ENCODE data around the gene ANKS3.

ANKS3 gene

GRCh38 chr16:4772351-4772750 lies 38.3 kb upstream of the ANKS3 start (continued):
- TF ChIP-seq ZSCAN5A (tag by site-specific recombination; IDR thresholded peaks at IDR 0.05), result no peak
- TF ChIP-seq KLF9 (tag by site-specific recombination; IDR thresholded peaks at IDR 0.05; ENCODE audit: low read depth), result no peak
- TF ChIP-seq SETDB1 (IDR thresholded peaks at IDR 0.05; ENCODE audit: insufficient read length, low read length), result no peak
- TF ChIP-seq PRDM1 (tag by site-specific recombination; IDR thresholded peaks at IDR 0.05), result no peak
- TF ChIP-seq ZNF18 (tag by site-specific recombination; IDR thresholded peaks at IDR 0.05), result no peak
- TF ChIP-seq ZNF121 (tag by site-specific recombination; IDR thresholded peaks at IDR 0.05), result no peak

- no peak overlapping the region for H3K27ac ChIP-seq (ENCODE audit: extremely low read depth, low read depth, low read length)
- H3K4me1 ChIP-seq (ENCODE audit: control insufficient read depth, insufficient read depth, low read length), result no peaks in the 10 kb centered on the region
- TF ChIP-seq PRDM10 (tag by site-specific recombination; IDR thresholded peaks at IDR 0.05) (peak; percentile 86), ZNF416 (tag by site-specific recombination; IDR thresholded peaks at IDR 0.05) (no peak)
- no peaks in the 10 kb centered on the region for H3K36me3 ChIP-seq (ENCODE audit: control insufficient read depth in 2 of 2, insufficient read depth in 1 of 2, low read length in 2 of 2)
- H3K4me3 ChIP-seq (ENCODE audit: low read depth, low read length), result no peak overlapping the region
- no peaks in the 10 kb centered on the region for H3K9me3 ChIP-seq (ENCODE audit: control insufficient read depth, insufficient read depth, low read depth, low read length)
- ChIA-PET CTCF (no interaction called here), POLR2A (interaction anchor here (0.7 kb wide), 1 partner anchor 166 kb away, joined by 5 read pairs; the partner anchor contains the start of gene PPL)
Measured at GRCh38 chr16:4771646-4772045, 37.6 kb upstream of the ANKS3 start.

- ChIA-PET CTCF (interaction anchor here (0.5 kb wide), 1 partner anchor 12 kb away, joined by 6 read pairs; no protein-coding TSS in a partner anchor), POLR2A (interaction anchor here (0.6 to 3.9 kb wide), 11 partner anchors 10 to 1727 kb away, joined by 3 to 43 read pairs (median 4); partner anchors contain the start of genes ANKS3, DNAAF8, GLYR1 and ROGDI)
- H3K4me1 ChIP-seq (ENCODE audit: control insufficient read depth, insufficient read depth, low read length), result no peaks in the 10 kb centered on the region; the same call in 1 of the 2 replicates
- TF ChIP-seq ZNF623 (tag by site-specific recombination; IDR thresholded peaks at IDR 0.05), result peak; percentile 96
- TF ChIP-seq ZBTB6 (tag by site-specific recombination; IDR thresholded peaks at IDR 0.05), result no peak
- no peak for TF ChIP-seq GLIS1 (tag by site-specific recombination; IDR thresholded peaks at IDR 0.05)
- no peak for TF ChIP-seq TRIM28 (IDR thresholded peaks at IDR 0.05; ENCODE audit: borderline replicate concordance, low read length)
- TF ChIP-seq ZFP37 (tag by site-specific recombination; IDR thresholded peaks at IDR 0.05), result 0 out of 2 replicates have a peak, but pooled peaks have one; percentile 29
- TF ChIP-seq ZNF202 (tag by site-specific recombination; IDR thresholded peaks at IDR 0.05; ENCODE audit: borderline replicate concordance), result 0 out of 2 replicates have a peak, but pooled peaks have one; percentile 3
- peaks cover 0 to 11% of the 10 kb centered on the region in 2 experiments; a peak in 2 of 3 replicates for H3K36me3 ChIP-seq (ENCODE audit: control insufficient read depth in 2 of 2, insufficient read depth in 1 of 2, low read length in 2 of 2)
- H3K9me3 ChIP-seq (ENCODE audit: control insufficient read depth, insufficient read depth, low read depth, low read length), result no peaks in the 10 kb centered on the region
- H3K27ac ChIP-seq (ENCODE audit: extremely low read depth, low read depth, low read length), result peak overlapping the region; percentile 46; the same call in 1 of the 2 replicates
- H3K4me3 ChIP-seq (ENCODE audit: low read depth, low read length), result no peak overlapping the region
Measured at GRCh38 chr16:4769306-4769638, 35.2 kb upstream of the ANKS3 start.
